OCI-LY1 (cell line): ENCODE measurements around the gene UST.

ENCODE experiments used
- H2AFZ ChIP-seq: fragments of 200-600 bp; sonication (generic), shearing (Covaris generic); 2 replicates; pipeline ENCODE4 v1.6.0; 2014; ENCODE audit warnings: antibody characterized with exemption, mild to moderate bottlenecking, low read length
- H3F3A ChIP-seq: fragments of 200-600 bp; sonication (generic), shearing (Covaris generic); 2 replicates; pipeline ENCODE4 v1.6.0; 2014; ENCODE audit warnings: mild to moderate bottlenecking, antibody characterized with exemption, low read length, moderate library complexity; ENCODE audit not compliant: insufficient read depth
- H3K27ac ChIP-seq: fragments of 200-600 bp; sonication (generic); 2 replicates; pipeline ENCODE4 v1.5.1; 2014; ENCODE audit warnings: low read length, mixed run types, mild to moderate bottlenecking, low read depth; ENCODE audit not compliant: poor library complexity, severe bottlenecking
- H3K27me3 ChIP-seq: fragments of 200-600 bp; sonication (generic); 2 replicates; pipeline ENCODE4 v1.6.0; 2014; ENCODE audit warnings: antibody characterized with exemption, mild to moderate bottlenecking, low read length, moderate library complexity; ENCODE audit not compliant: insufficient read depth
- H3K36me3 ChIP-seq: fragments of 200-600 bp; sonication (generic); 2 replicates; pipeline ENCODE4 v1.6.1; 2014; ENCODE audit warnings: mild to moderate bottlenecking, antibody characterized with exemption, low read length, moderate library complexity, mixed read lengths; ENCODE audit not compliant: insufficient read depth
- H3K4me1 ChIP-seq: fragments of 200-600 bp; sonication (generic); 2 replicates; pipeline ENCODE4 v1.5.1; 2014; ENCODE audit warnings: mild to moderate bottlenecking, low read length, moderate library complexity; ENCODE audit not compliant: insufficient read depth, severe bottlenecking
- H3K4me2 ChIP-seq: fragments of 200-600 bp; sonication (generic), shearing (Covaris generic); 2 replicates; pipeline ENCODE4 v1.6.1; 2014; ENCODE audit warnings: low read length
- H3K4me3 ChIP-seq: fragments of 200-600 bp; sonication (generic); 2 replicates; pipeline ENCODE4 v1.5.1; 2014; ENCODE audit warnings: low read length, low read depth, mild to moderate bottlenecking, mixed read lengths; ENCODE audit not compliant: poor library complexity, severe bottlenecking
- H3K79me2 ChIP-seq: fragments of 200-600 bp; shearing (Covaris generic); 2 replicates; pipeline ENCODE4 v1.6.1; 2016; ENCODE audit warnings: mixed run types, low read length, mixed read lengths; ENCODE audit not compliant: insufficient read depth
- H3K9ac ChIP-seq: fragments of 200-600 bp; sonication (generic), shearing (Covaris generic); 2 replicates; pipeline ENCODE4 v1.6.1; 2014; ENCODE audit warnings: mild to moderate bottlenecking, low read length, mixed read lengths
- H3K9me2 ChIP-seq: fragments of 200-600 bp; sonication (generic), shearing (Covaris generic); 2 replicates; pipeline ENCODE4 v1.6.1; 2014; ENCODE audit warnings: low read depth, mild to moderate bottlenecking, low read length, mixed read lengths
- H3K9me3 ChIP-seq: fragments of 200-600 bp; shearing (Covaris generic); 2 replicates; pipeline ENCODE4 v1.6.1; 2014; ENCODE audit warnings: low read length, mixed read lengths
- H4K20me1 ChIP-seq: fragments of 200-600 bp; sonication (generic), shearing (Covaris generic); 2 replicates; pipeline ENCODE4 v1.6.0; 2016; ENCODE audit warnings: mild to moderate bottlenecking, low read length; ENCODE audit not compliant: insufficient read depth
- EZH2 ChIP-seq: fragments of 200-600 bp; sonication (generic), shearing (Covaris generic); IDR thresholded peaks from 2 replicates; pipeline ENCODE4 v1.8.0; 2017; ENCODE audit warnings: borderline replicate concordance, mixed run types, mild to moderate bottlenecking, antibody characterized with exemption, low read length, moderate library complexity, mixed read lengths
- TF ChIP-seq, protein P1 (sequence below): fragments of 200-600 bp; sonication (generic), shearing (Covaris generic); IDR thresholded peaks from 2 replicates; pipeline ENCODE4 v1.5.1; 2017; ENCODE audit warnings: mild to moderate bottlenecking, antibody characterized with exemption, low read length, moderate library complexity, mixed read lengths

Gene UST

DNA sequence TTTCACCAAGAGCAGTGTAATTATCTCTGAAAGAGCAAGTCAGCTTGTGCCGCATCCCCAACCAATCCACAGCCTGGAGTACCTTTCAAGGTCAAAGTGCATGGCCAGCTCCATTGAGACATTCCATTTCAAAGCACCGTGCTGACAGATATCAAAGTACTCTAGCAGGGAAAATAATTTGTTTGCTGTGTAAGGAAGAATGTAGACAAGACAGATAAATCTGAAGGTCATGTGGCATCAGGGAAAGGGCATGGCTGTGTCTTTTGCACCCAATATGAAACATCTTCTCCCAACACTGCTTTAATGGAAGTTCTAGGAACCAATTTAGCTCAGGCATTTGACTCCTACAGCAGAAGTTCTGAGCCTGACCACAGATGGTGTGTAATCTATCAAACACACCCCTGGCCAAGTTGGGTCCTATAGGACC lies 328.0 kb downstream of the UST start:
- TF ChIP-seq, protein P1, sequence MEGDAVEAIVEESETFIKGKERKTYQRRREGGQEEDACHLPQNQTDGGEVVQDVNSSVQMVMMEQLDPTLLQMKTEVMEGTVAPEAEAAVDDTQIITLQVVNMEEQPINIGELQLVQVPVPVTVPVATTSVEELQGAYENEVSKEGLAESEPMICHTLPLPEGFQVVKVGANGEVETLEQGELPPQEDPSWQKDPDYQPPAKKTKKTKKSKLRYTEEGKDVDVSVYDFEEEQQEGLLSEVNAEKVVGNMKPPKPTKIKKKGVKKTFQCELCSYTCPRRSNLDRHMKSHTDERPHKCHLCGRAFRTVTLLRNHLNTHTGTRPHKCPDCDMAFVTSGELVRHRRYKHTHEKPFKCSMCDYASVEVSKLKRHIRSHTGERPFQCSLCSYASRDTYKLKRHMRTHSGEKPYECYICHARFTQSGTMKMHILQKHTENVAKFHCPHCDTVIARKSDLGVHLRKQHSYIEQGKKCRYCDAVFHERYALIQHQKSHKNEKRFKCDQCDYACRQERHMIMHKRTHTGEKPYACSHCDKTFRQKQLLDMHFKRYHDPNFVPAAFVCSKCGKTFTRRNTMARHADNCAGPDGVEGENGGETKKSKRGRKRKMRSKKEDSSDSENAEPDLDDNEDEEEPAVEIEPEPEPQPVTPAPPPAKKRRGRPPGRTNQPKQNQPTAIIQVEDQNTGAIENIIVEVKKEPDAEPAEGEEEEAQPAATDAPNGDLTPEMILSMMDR: no peak
- TF ChIP-seq EZH2: no peak

DNA sequence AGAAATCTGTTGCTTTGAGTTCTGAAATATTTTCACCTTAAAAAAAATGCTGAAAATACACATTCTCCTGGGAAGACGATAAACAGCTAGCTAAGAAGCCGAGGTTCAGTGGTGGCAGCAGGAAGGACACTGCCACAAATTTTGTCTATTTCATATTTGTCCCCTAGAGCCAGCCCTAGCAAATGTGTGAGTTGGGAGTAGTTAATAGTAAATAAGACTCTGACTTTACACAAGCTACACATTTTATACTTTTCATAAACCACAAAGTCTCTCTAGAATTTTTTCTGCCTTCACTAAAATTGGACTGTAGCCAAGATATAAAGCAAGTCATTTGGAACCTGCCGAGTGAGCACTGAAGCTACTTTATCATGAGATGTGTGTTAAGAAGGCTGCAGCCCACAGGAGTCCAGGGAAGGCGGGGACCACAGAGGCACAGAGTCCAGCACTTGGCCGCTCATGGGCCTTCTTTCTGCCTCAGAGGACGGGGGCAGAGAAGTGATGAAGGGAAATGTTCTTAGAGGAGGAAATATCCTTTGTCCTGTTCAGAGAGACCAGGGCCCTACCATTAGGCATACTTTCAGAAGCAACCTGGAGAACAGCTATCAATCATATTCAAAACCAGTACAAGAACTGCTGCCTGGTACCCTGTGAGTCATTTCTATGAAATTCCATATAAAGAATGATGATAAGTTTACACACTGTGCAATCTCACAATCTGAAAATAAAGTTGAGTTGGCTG lies 329.0 kb downstream of the UST start:
- H3K9ac ChIP-seq: no peak overlapping the region
- TF ChIP-seq EZH2: no peak
- TF ChIP-seq, protein P1: no peak
- no peaks in the 10 kb centered on the region for H3K79me2 ChIP-seq
- H3K4me1 ChIP-seq: peaks cover 9% of the 10 kb centered on the region
- H3K9me3 ChIP-seq: no peaks in the 10 kb centered on the region
- H2AFZ ChIP-seq: no peak overlapping the region
- H3K9me2 ChIP-seq: no peaks in the 10 kb centered on the region
- H3K36me3 ChIP-seq: no peaks in the 10 kb centered on the region
- no peaks in the 10 kb centered on the region for H3F3A ChIP-seq
- no peak overlapping the region for H3K27ac ChIP-seq
- no peaks in the 10 kb centered on the region; the same call in 1 of the 2 replicates for H3K27me3 ChIP-seq
- no peaks in the 10 kb centered on the region for H4K20me1 ChIP-seq
- H3K4me3 ChIP-seq: no peak overlapping the region
- no peak overlapping the region for H3K4me2 ChIP-seq

More for the DNA sequence above, 328.0 kb downstream of the UST start:
- Histone ChIP-seq H3K36me3 (no peaks in the 10 kb centered on the region), H3K4me2 (no peak overlapping the region), H3K4me3 (no peak overlapping the region), H3K9ac (no peak overlapping the region), H3K27me3 (no peaks in the 10 kb centered on the region), H3K4me1 (peaks cover 9% of the 10 kb centered on the region), H4K20me1 (no peaks in the 10 kb centered on the region), H2AFZ (no peak overlapping the region), H3K9me2 (no peaks in the 10 kb centered on the region), H3K79me2 (no peaks in the 10 kb centered on the region), H3F3A (no peaks in the 10 kb centered on the region), H3K9me3 (no peaks in the 10 kb centered on the region), H3K27ac (no peak overlapping the region)

DNA sequence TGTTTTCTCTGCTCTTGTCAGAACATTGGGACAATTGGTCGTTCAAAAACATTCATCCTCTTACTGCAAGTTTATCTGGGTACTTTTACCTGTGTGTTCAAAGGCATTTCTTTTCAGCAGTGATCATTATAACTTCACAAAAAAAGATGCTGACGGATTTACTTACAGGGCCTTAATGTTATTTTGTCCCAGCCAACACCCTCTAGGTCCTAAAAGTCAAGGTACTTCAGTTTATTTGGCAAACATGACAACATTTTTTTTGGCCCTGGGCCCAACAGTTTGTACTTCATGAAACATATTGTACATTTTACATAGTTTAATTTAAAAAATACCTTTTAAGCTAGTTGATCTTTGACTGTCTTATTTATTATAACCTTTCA lies 329.5 kb downstream of the UST start:
- Histone ChIP-seq H2AFZ (no peak overlapping the region), H3K79me2 (no peaks in the 10 kb centered on the region), H3K9me2 (no peaks in the 10 kb centered on the region), H3K9me3 (no peaks in the 10 kb centered on the region), H3K36me3 (no peaks in the 10 kb centered on the region), H3K27me3 (no peaks in the 10 kb centered on the region; the same call in 1 of the 2 replicates), H4K20me1 (no peaks in the 10 kb centered on the region), H3K4me2 (no peak overlapping the region), H3K9ac (no peak overlapping the region), H3K4me1 (peaks cover 9% of the 10 kb centered on the region), H3K4me3 (no peak overlapping the region), H3F3A (no peaks in the 10 kb centered on the region), H3K27ac (no peak overlapping the region)
- TF ChIP-seq, protein P1: no peak
- TF ChIP-seq EZH2: no peak
